Lower leg skin (tissue), 3 donors: Measurements from ENCODE around the gene TMOD3.

Experiments
- POLR2A ChIP-seq, 2 donors: fragments of 450-650 bp; IDR thresholded peaks; one replicate each; pipeline ENCODE4 v1.6.1; 2016 to 2017; ENCODE audit warnings: antibody characterized with exemption in 2 of 2, mild to moderate bottlenecking in 1 of 2, moderate library complexity in 1 of 2
- TF ChIP-seq, protein P1 (sequence below), 3 donors: fragments of 450-650 bp; IDR thresholded peaks; one replicate each; pipeline ENCODE4 v1.5.1; 2016; ENCODE audit warnings: antibody characterized with exemption in 3 of 3, mild to moderate bottlenecking in 3 of 3, moderate library complexity in 2 of 3

DNA sequence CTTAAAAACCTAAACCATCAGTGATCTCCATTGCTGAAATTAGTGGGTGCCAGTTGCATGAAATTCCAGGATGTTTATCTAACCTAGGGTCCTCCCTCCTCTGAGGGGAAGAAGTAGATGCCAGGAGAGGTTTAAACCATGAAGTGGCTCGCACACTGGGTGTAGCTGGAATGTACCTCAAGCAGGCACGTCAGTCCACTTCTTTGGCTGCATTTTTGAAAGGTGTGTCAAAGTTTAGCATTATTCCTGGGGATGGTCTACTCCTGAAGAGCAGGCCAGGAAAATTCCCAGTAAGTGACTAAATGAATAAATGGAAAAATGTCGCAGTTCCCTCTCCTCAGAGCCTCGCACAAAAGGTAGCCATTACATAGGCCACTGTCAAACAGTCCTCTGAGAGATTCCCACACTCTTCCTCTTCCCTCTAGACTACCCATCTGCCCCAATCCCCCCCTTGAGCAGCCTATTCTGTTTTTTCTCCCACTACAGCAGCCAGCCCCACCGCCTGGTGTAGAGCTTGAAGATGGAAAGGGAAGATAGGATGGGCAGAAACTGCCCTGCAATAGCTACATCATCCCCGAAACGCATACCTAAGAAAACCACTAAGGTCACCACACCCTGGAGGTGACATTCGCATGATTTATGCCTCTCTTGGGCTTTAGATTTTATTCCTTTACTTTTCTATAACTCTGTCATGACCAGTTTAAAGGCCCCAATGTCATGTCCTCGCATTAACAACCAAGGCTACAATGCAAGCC is 655 bp upstream of the TMOD3 start:
- TF ChIP-seq, protein P1, sequence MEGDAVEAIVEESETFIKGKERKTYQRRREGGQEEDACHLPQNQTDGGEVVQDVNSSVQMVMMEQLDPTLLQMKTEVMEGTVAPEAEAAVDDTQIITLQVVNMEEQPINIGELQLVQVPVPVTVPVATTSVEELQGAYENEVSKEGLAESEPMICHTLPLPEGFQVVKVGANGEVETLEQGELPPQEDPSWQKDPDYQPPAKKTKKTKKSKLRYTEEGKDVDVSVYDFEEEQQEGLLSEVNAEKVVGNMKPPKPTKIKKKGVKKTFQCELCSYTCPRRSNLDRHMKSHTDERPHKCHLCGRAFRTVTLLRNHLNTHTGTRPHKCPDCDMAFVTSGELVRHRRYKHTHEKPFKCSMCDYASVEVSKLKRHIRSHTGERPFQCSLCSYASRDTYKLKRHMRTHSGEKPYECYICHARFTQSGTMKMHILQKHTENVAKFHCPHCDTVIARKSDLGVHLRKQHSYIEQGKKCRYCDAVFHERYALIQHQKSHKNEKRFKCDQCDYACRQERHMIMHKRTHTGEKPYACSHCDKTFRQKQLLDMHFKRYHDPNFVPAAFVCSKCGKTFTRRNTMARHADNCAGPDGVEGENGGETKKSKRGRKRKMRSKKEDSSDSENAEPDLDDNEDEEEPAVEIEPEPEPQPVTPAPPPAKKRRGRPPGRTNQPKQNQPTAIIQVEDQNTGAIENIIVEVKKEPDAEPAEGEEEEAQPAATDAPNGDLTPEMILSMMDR (IDR thresholded peaks at IDR 0.05) = no peak
- no peak for TF ChIP-seq POLR2A (IDR thresholded peaks at IDR 0.05)
